ENCODE measurements around the gene MAP1LC3C. TPM values are rescaled to one million over a fixed set of nuclear protein-coding genes. Genes with fewer than 3 reads are reported as not detected.

MAP1LC3C gene
- total RNA-seq, 1 donor from 2014 or later = 10.9 TPM

- no peaks in the 10 kb centered on the region for H3K9me3 ChIP-seq
- no peaks in the 10 kb centered on the region for H3K27me3 ChIP-seq (ENCODE audit: low read depth)
- ATAC-seq (no peak), DNase-seq (no peak)
- H3K27ac ChIP-seq = no peak overlapping the region
- H3K4me3 ChIP-seq = no peak overlapping the region
- intact Hi-C loops (cut with DNase I) = no loop called here
- TF ChIP-seq, protein P1, sequence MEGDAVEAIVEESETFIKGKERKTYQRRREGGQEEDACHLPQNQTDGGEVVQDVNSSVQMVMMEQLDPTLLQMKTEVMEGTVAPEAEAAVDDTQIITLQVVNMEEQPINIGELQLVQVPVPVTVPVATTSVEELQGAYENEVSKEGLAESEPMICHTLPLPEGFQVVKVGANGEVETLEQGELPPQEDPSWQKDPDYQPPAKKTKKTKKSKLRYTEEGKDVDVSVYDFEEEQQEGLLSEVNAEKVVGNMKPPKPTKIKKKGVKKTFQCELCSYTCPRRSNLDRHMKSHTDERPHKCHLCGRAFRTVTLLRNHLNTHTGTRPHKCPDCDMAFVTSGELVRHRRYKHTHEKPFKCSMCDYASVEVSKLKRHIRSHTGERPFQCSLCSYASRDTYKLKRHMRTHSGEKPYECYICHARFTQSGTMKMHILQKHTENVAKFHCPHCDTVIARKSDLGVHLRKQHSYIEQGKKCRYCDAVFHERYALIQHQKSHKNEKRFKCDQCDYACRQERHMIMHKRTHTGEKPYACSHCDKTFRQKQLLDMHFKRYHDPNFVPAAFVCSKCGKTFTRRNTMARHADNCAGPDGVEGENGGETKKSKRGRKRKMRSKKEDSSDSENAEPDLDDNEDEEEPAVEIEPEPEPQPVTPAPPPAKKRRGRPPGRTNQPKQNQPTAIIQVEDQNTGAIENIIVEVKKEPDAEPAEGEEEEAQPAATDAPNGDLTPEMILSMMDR (IDR thresholded peaks at IDR 0.05) = no peak
- no peaks in the 10 kb centered on the region for H3K36me3 ChIP-seq
- H3K4me1 ChIP-seq = no peaks in the 10 kb centered on the region
Observed at GRCh38 chr1:241963722-241964121, 35.2 kb downstream of the MAP1LC3C start.

GRCh38 chr1:241962153-241962552, 36.7 kb downstream of the MAP1LC3C start:
- Histone ChIP-seq H3K27me3 (ENCODE audit: low read depth) (no peaks in the 10 kb centered on the region), H3K27ac (no peak overlapping the region), H3K9me3 (no peaks in the 10 kb centered on the region), H3K4me3 (no peak overlapping the region), H3K4me1 (no peaks in the 10 kb centered on the region), H3K36me3 (no peaks in the 10 kb centered on the region)
- ATAC-seq (no peak), DNase-seq (no peak)
- intact Hi-C loops (cut with DNase I) = no loop called here
- TF ChIP-seq, protein P1 (IDR thresholded peaks at IDR 0.05) = no peak

DNA sequence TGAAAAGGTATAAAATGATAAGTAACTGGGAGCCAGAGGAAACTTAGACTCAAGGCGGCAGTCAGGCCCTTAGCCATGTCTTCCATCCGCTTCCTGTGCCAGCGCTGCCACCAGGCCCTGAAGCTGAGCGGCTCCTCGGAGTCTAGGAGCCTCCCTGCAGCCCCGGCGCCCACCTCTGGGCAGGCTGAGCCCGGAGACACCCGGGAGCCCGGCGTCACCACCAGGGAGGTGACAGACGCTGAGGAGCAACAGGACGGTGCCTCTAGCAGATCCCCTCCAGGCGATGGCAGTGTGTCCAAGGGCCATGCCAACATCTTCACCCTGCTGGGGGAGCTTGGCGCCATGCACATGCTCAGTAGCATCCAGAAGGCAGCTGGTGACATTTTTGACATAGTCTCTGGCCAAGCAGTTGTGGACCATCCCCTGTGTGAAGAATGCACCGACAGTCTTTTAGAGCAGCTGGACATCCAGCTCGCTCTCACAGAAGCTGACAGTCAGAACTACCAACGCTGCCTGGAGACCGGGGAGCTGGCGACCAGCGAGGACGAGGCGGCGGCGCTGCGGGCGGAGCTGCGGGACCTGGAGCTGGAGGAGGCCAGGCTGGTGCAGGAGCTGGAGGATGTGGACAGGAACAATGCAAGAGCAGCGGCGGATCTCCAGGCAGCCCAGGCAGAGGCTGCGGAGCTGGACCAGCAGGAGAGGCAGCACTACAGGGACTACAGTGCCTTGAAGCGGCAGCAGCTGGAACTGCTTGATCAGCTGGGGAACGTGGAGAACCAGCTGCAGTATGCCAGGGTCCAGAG, 41.0 kb downstream of the MAP1LC3C start, which contains the start of gene BECN2:
BECN2 (plus strand) TSS at position 76 of the 803 bp plus-strand sequence; CDS start at position 76, 0 bp downstream.
- TF ChIP-seq, protein P1 (IDR thresholded peaks at IDR 0.05) = no peak
- no peak within 1 kb of the TSS for H3K4me3 ChIP-seq
- H3K36me3 ChIP-seq = no peaks in the 10 kb centered on the region
- no peaks in the 10 kb centered on the region for H3K4me1 ChIP-seq
- intact Hi-C loops (cut with DNase I) = no loop called here
- H3K27ac ChIP-seq = no peak within 1 kb of the TSS
- peak; percentile 9 to 27 for ATAC-seq
- H3K27me3 ChIP-seq (ENCODE audit: low read depth) = no peaks in the 10 kb centered on the region
- DNase-seq = no peak
- no peaks in the 10 kb centered on the region for H3K9me3 ChIP-seq

- intact Hi-C loops (cut with DNase I) = no loop called here
- H3K4me3 ChIP-seq = no peak overlapping the region
- H3K27ac ChIP-seq = no peak overlapping the region
- TF ChIP-seq, protein P1 (IDR thresholded peaks at IDR 0.05) = no peak
- no peak for ATAC-seq
- no peak for DNase-seq
- H3K9me3 ChIP-seq = no peaks in the 10 kb centered on the region
- H3K4me1 ChIP-seq = no peaks in the 10 kb centered on the region
- no peaks in the 10 kb centered on the region for H3K27me3 ChIP-seq (ENCODE audit: low read depth)
- H3K36me3 ChIP-seq = no peaks in the 10 kb centered on the region
Observed at GRCh38 chr1:241950390-241950789, 48.5 kb downstream of the MAP1LC3C start.

DNA sequence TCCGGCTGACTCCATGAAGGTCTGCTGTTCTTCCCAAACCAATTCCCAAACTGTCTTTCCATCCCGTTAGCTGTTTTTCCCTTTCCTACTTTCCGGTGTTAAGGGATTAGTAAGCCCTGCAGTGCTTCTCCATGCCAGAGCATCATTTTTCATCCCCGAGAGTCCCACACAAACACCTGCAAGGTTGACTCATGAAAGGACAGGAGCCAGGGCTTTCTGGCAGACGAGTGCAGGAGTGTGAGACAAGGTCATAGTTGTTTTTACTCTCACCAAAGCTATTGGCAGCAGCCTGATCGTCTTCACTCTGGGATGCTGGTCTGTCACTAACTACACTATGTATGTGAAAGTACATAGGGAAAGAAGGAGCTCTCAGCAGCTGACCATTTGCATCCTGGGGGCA, 51.5 kb downstream of the MAP1LC3C start:
- Histone ChIP-seq H3K27ac (no peak overlapping the region), H3K36me3 (no peaks in the 10 kb centered on the region), H3K4me3 (no peak overlapping the region), H3K4me1 (no peaks in the 10 kb centered on the region), H3K9me3 (no peaks in the 10 kb centered on the region), H3K27me3 (ENCODE audit: low read depth) (no peaks in the 10 kb centered on the region)
- ATAC-seq (no peak), DNase-seq (no peak)
- TF ChIP-seq, protein P1 (IDR thresholded peaks at IDR 0.05) = no peak
- intact Hi-C loops (cut with DNase I) = no loop called here

Other genes with a start within 250 kb of the MAP1LC3C start
- gene EXO1, start 150.9 kb downstream of the MAP1LC3C start, total RNA-seq = 1.4 TPM
- gene BECN2, start 41.3 kb downstream of the MAP1LC3C start, total RNA-seq = not detected

All from lower lobe of right lung (tissue), 2 donors.